ENCODE results near the gene FBXO17. TPM values are rescaled to one million over a fixed set of nuclear protein-coding genes. Genes with fewer than 3 reads are reported as not detected.
A peak's percentile ranks its signal among the peaks of the same experiment; 100 is the strongest.

Gene FBXO17
- total and polyA plus RNA-seq, 5 donors: 8.2 to 12.9 (median 11.5) TPM

DNA sequence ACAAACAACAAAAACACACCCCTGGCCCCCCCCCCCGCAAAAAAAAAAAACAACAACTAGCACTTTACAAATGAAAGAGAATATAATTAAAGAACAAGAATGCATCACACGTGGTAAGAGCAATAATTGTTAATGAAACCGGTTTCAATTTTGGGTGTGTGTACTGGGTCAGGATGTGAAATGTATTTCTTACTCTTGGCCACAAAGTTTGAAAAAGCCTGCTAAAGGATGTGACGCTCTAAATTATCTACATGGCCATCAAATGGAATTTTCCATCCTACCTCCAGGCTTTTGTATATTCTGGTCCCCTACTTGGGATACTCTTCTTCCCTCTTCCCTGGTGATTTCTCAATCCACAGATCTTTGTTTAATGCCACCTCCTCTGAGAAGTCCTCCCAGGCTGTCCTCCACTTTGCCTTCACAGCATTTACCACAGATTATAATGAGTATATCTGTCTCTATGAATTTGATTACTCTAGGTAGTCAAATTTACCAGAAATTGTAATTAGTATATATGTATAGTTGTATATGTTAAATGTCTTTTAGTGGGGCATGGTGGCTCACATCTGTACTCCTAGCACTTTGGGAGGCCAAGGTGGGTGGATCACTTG is 47.0 kb downstream of the FBXO17 start:
- Histone ChIP-seq H3K4me1 (ENCODE audit: control insufficient read depth, insufficient read depth, low read length) (no peaks in the 10 kb centered on the region), H3K27ac (ENCODE audit: low read length) (no peak overlapping the region), H3K4me3 (ENCODE audit: low read length) (no peak overlapping the region), H3K27me3 (ENCODE audit: control insufficient read depth, insufficient read depth) (no peaks in the 10 kb centered on the region), H3K9me3 (ENCODE audit: control insufficient read depth, low read length) (no peaks in the 10 kb centered on the region)
- ATAC-seq: no peak
- WGBS: 78% methylated on average over 4 of the region's 4 CpGs
- intact Hi-C loops (cut with DNase I): loop anchor here in 1 of 4 donors (10.0 kb wide), 1 partner anchor 304 kb away; no protein-coding TSS in a partner anchor
- DNase-seq: no peak

DNA sequence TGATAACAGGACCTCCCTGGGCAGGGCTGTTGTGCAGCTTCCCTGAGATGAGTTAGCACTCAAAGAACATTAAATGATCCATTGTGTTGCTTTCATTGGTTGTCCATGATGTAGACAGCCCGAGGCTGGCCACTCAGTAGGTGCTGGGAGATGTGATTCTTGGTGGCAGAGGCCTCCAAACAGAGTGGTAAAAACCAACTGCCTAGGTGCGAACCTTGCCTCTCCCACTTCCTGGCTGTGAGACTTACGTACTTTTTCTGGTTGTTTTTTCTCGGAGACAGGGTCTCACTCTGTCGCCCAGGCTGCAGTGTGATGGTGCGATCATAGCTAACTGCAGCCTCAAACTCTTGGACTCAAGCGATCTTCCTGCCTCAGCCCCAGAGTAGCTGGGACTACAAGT is 51.2 kb downstream of the FBXO17 start:
- intact Hi-C loops (cut with DNase I): loop anchor here in 1 of 4 donors (10.0 kb wide), 1 partner anchor 300 kb away; no protein-coding TSS in a partner anchor
- H3K27ac ChIP-seq (ENCODE audit: low read length): no peak overlapping the region
- no peaks in the 10 kb centered on the region for H3K4me1 ChIP-seq (ENCODE audit: control insufficient read depth, insufficient read depth, low read length)
- H3K27me3 ChIP-seq (ENCODE audit: control insufficient read depth, insufficient read depth): no peaks in the 10 kb centered on the region
- 94% methylated on average over 7 of the region's 7 CpGs for WGBS
- no peak for ATAC-seq
- no peak for DNase-seq
- no peak overlapping the region for H3K4me3 ChIP-seq (ENCODE audit: low read length)
- no peaks in the 10 kb centered on the region for H3K9me3 ChIP-seq (ENCODE audit: control insufficient read depth, low read length)

DNA sequence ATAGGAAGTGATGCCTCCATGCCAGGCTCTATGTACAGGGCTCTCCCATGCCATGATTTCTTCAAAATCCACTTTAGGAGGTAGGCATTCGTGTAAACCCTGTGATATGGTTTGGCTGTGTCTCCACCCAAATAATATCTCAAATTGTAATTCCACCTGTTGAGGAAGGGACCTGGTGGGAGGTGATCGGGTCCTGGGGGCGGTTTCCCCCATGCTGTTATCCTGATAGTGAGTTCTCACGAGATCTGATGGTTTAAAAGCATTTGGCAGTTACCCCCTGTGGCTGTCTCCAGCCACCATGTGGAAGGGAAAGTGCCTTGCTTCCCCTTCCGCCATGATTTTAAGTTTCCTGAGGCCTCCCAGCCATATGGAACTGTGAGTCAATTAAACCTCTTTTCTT is 53.1 kb downstream of the FBXO17 start:
- H3K27me3 ChIP-seq (ENCODE audit: control insufficient read depth, insufficient read depth): no peaks in the 10 kb centered on the region
- no peaks in the 10 kb centered on the region for H3K9me3 ChIP-seq (ENCODE audit: control insufficient read depth, low read length)
- H3K4me3 ChIP-seq (ENCODE audit: low read length): no peak overlapping the region
- intact Hi-C loops (cut with DNase I): loop anchor here in 1 of 4 donors (10.0 kb wide), 1 partner anchor 298 kb away; no protein-coding TSS in a partner anchor
- 87% methylated on average over 5 of the region's 5 CpGs for WGBS
- H3K27ac ChIP-seq (ENCODE audit: low read length): no peak overlapping the region
- H3K4me1 ChIP-seq (ENCODE audit: control insufficient read depth, insufficient read depth, low read length): no peaks in the 10 kb centered on the region
- ATAC-seq: no peak
- no peak for DNase-seq

DNA sequence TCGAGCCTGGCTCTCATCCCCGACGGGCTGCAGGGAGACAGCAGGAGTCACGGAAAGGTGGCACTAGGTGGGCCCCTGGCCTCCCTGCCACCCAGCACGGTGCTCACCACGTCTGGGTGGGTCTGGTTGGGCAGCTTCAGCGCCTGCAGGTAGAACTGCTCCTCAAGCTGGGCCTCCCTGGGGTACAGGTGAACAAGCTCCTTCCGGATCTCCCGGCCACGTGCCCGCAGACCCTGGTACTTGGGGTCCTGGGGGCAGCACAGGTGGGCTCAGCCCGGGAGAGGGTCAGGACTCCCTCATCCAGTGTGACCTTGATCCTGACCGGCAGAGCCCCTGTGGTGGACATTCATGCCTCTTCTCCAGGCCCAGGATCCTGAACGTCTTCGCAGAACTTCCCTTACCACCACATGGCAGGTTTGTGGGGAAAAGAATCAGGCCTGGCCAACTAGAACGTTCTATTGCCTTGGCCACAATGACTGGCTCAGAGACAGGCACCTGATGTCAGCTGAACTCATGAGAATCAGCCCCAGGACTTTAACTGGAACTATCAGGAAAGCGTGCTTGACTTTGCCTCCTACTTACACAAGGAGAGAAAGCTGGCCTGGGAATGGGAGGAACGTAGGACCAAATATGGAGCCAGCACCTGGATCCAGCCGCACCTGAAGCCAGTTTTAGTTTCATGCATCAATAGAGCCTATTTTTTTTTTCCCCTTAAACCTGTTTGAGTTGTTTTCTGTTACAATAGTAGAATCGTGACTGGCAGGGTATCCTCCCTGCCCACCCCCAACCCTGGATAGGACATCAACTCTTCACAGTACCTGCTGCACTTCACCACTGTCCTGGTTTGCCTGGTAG is 53.9 kb downstream of the FBXO17 start:
- no peak for ATAC-seq

GRCh38 chr19:38920602-38921419 is 54.7 kb downstream of the FBXO17 start:
- DNase-seq (no peak), ATAC-seq (no peak)
- Histone ChIP-seq H3K4me3 (ENCODE audit: low read length) (no peak overlapping the region), H3K27me3 (ENCODE audit: control insufficient read depth, insufficient read depth) (no peaks in the 10 kb centered on the region), H3K4me1 (ENCODE audit: control insufficient read depth, insufficient read depth, low read length) (no peaks in the 10 kb centered on the region), H3K9me3 (ENCODE audit: control insufficient read depth, low read length) (no peaks in the 10 kb centered on the region), H3K27ac (ENCODE audit: low read length) (no peak overlapping the region)
- WGBS: 66% methylated on average over 14 of the region's 14 CpGs
- intact Hi-C loops (cut with DNase I): loop anchor here in 1 of 4 donors (10.0 kb wide), 1 partner anchor 296 kb away; no protein-coding TSS in a partner anchor

More for the DNA sequence above, 53.9 kb downstream of the FBXO17 start:
- H3K27ac ChIP-seq (ENCODE audit: low read length): no peak overlapping the region
- H3K4me1 ChIP-seq (ENCODE audit: control insufficient read depth, insufficient read depth, low read length): no peaks in the 10 kb centered on the region
- 91% methylated on average over 20 of the region's 20 CpGs for WGBS
- H3K27me3 ChIP-seq (ENCODE audit: control insufficient read depth, insufficient read depth): no peaks in the 10 kb centered on the region
- H3K9me3 ChIP-seq (ENCODE audit: control insufficient read depth, low read length): no peaks in the 10 kb centered on the region
- DNase-seq: peak in 1 of 3 donors; percentile 37
- intact Hi-C loops (cut with DNase I): loop anchor here in 1 of 4 donors (10.0 kb wide), 1 partner anchor 297 kb away; no protein-coding TSS in a partner anchor
- H3K4me3 ChIP-seq (ENCODE audit: low read length): no peak overlapping the region

- WGBS: 58% methylated on average over 21 of the region's 21 CpGs
- peak in 1 of 3 donors; percentile 47 for DNase-seq
Observed at GRCh38 chr19:38919837-38920601, 55.5 kb downstream of the FBXO17 start.

DNA sequence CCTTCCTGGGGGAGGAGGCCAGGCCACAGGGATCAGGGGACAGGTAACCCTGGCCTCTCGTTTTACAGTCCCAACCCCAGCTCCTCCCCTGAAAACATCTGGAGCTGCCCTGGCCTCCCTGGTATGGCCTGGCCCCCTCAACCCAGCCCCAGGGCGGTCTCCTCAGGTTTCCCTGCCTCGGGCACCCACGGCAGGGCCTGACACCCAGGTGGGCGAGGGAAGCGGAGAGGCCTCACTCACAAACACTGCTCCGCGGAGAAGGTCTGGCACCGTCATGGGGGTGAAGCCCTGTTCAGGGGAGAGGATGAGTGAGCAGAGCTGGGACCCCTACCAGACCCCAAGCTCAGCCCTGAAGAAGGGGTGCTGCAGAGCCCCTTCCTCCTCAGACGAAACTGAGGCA is 57.0 kb downstream of the FBXO17 start:
- no peaks in the 10 kb centered on the region for H3K27me3 ChIP-seq (ENCODE audit: control insufficient read depth, insufficient read depth)
- ATAC-seq: no peak
- 88% methylated on average over 10 of the region's 10 CpGs for WGBS

More at GRCh38 chr19:38919837-38920601, 55.5 kb downstream of the FBXO17 start:
- no peak overlapping the region for H3K4me3 ChIP-seq (ENCODE audit: low read length)
- no peaks in the 10 kb centered on the region for H3K27me3 ChIP-seq (ENCODE audit: control insufficient read depth, insufficient read depth)
- intact Hi-C loops (cut with DNase I): loop anchor here in 1 of 4 donors (10.0 kb wide), 1 partner anchor 295 kb away; no protein-coding TSS in a partner anchor
- no peaks in the 10 kb centered on the region for H3K4me1 ChIP-seq (ENCODE audit: control insufficient read depth, insufficient read depth, low read length)
- H3K27ac ChIP-seq (ENCODE audit: low read length): no peak overlapping the region
- H3K9me3 ChIP-seq (ENCODE audit: control insufficient read depth, low read length): no peaks in the 10 kb centered on the region
- no peak for ATAC-seq

GRCh38 chr19:38917921-38918491 is 57.5 kb downstream of the FBXO17 start:
- no peaks in the 10 kb centered on the region for H3K4me1 ChIP-seq (ENCODE audit: control insufficient read depth, insufficient read depth, low read length)
- 78% methylated on average over 13 of the region's 13 CpGs for WGBS
- no peak overlapping the region for H3K4me3 ChIP-seq (ENCODE audit: low read length)
- H3K27ac ChIP-seq (ENCODE audit: low read length): no peak overlapping the region
- intact Hi-C loops (cut with DNase I): no loop called here
- ATAC-seq (peak in 1 of 2 donors; percentile 4), DNase-seq (peak in 1 of 3 donors; percentile 48)
- H3K9me3 ChIP-seq (ENCODE audit: control insufficient read depth, low read length): no peaks in the 10 kb centered on the region
- H3K27me3 ChIP-seq (ENCODE audit: control insufficient read depth, insufficient read depth): no peaks in the 10 kb centered on the region

More for the DNA sequence above, 57.0 kb downstream of the FBXO17 start:
- DNase-seq: no peak
- Histone ChIP-seq H3K27ac (ENCODE audit: low read length) (no peak overlapping the region), H3K4me1 (ENCODE audit: control insufficient read depth, insufficient read depth, low read length) (no peaks in the 10 kb centered on the region), H3K4me3 (ENCODE audit: low read length) (no peak overlapping the region), H3K9me3 (ENCODE audit: control insufficient read depth, low read length) (no peaks in the 10 kb centered on the region)
- intact Hi-C loops (cut with DNase I): no loop called here

DNA sequence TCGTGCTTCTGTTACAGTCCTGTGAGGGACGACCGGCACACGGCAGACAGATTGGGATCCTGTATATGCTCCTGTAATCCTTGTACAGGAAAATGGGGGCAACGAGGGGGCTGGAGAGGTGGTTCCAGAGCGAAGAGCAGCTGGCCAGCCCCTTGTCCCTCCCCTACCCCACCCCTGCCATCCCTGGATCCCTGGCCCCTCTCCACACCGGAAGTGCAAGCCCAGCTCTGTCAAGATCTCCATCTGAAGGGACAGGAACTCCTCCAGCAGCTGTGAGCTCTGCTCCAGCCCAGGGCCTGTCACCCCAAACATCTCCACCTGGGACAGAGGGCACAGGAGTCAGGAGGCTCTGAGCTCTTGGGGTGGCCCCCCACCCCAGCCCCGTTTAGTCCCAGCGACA is 58.0 kb downstream of the FBXO17 start:
- Histone ChIP-seq H3K4me3 (ENCODE audit: low read length) (no peak overlapping the region), H3K4me1 (ENCODE audit: control insufficient read depth, insufficient read depth, low read length) (no peaks in the 10 kb centered on the region), H3K27me3 (ENCODE audit: control insufficient read depth, insufficient read depth) (no peaks in the 10 kb centered on the region), H3K27ac (ENCODE audit: low read length) (no peak overlapping the region), H3K9me3 (ENCODE audit: control insufficient read depth, low read length) (no peaks in the 10 kb centered on the region)
- intact Hi-C loops (cut with DNase I): no loop called here
- 66% methylated on average over 9 of the region's 9 CpGs for WGBS
- DNase-seq: no peak
- no peak for ATAC-seq
